Lower lobe of right lung (tissue), 2 donors: Measurements from ENCODE around the gene WDR72. TPM values are rescaled to one million over a fixed set of nuclear protein-coding genes. Genes with fewer than 3 reads are reported as not detected.
"Not testable (repeated sequence)": the region's sequence is repeated elsewhere in the genome, so short reads cannot be mapped to it uniquely, and the experiment has no call there.

ENCODE experiments used
- ATAC-seq, 2 donors: fragments of 200-7000 bp; cut with Tn5 transposase; one replicate each; pipeline ENCODE4 v1.9.1; 2020 to 2022; ENCODE audit warnings: mild to moderate bottlenecking in 2 of 2, moderate library complexity in 2 of 2
- DNase-seq: peaks from one replicate; pipeline ENCODE4 v3.0.0-alpha.2; 2020
- H3K27ac ChIP-seq: fragments of 200-600 bp; one replicate; pipeline ENCODE4 v1.8.0; 2022
- H3K27me3 ChIP-seq: fragments of 200-600 bp; one replicate; pipeline ENCODE4 v1.8.0; 2022; ENCODE audit warnings: low read depth
- H3K36me3 ChIP-seq: fragments of 200-600 bp; one replicate; pipeline ENCODE4 v1.8.0; 2022; ENCODE audit warnings: mild to moderate bottlenecking
- H3K4me1 ChIP-seq: fragments of 200-600 bp; one replicate; pipeline ENCODE4 v1.8.0; 2022
- H3K4me3 ChIP-seq: fragments of 200-600 bp; one replicate; pipeline ENCODE4 v1.8.0; 2022; ENCODE audit warnings: mild to moderate bottlenecking
- H3K9me3 ChIP-seq: fragments of 200-600 bp; one replicate; pipeline ENCODE4 v1.8.0; 2022
- intact Hi-C: fragments of 100-400 bp; cut with DNase I; formaldehyde crosslinking; loops from one replicate; pipeline ENCODE4 v1.11.0; 2022
- total RNA-seq: library from RNA; stranded (reverse); fragmentation: NEBNext Ultra II Directional; extraction: Animal tissue kit (Norgen Biotek cat#: 25700); gene quantifications from one replicate; pipeline ENCODE4 v1.2.1, GENCODE V29; 2021
- TF ChIP-seq, protein P1 (sequence below): fragments of 200-600 bp; IDR thresholded peaks from one replicate; pipeline ENCODE4 v1.8.0; 2022; ENCODE audit warnings: antibody characterized with exemption, mild to moderate bottlenecking
- donor health status: DM: no; HTN: yes; CAD: no; lungs with severe emphysema.

The WDR72 gene
- total RNA-seq, 1 donor from 2014 or later, result 1.5 TPM

DNA sequence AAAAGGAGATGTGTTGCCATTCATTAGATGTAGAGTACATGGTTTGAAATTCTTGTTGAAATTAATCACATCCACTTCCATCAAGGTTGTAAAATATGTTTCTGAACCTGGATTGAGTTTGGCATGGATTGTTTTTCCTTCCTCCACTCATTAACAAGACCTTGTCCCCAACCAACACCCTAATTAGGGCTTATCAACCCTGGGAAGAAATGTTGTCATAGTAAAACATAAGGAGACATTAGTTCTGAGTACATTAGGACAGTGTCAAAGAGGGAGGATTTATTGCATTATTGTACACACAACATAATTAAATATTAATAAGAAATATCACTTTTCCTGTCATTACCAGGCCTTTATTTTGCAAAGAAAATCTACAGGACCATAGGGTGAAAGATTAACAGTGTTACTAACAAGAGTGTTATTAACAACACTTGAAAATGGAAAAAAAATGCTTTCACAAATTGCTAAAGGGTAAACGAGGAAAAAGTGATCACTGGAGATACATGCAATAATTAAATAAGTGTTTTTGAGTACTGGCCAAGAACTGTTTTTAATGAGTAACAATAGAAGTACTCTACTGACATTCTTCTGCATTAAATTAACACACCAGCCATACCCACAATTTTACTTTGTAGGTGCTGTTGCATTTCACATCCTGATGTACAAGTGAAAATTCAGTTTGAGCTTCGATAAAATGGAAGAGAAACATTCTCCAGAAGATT is 30.4 kb upstream of the WDR72 start:
- DNase-seq (no peak), ATAC-seq (no peak)
- H3K36me3 ChIP-seq, result no peaks in the 10 kb centered on the region
- H3K4me3 ChIP-seq, result no peak overlapping the region
- no peaks in the 10 kb centered on the region for H3K9me3 ChIP-seq
- intact Hi-C loops, result no loop called here
- H3K27me3 ChIP-seq, result no peaks in the 10 kb centered on the region
- TF ChIP-seq, protein P1, sequence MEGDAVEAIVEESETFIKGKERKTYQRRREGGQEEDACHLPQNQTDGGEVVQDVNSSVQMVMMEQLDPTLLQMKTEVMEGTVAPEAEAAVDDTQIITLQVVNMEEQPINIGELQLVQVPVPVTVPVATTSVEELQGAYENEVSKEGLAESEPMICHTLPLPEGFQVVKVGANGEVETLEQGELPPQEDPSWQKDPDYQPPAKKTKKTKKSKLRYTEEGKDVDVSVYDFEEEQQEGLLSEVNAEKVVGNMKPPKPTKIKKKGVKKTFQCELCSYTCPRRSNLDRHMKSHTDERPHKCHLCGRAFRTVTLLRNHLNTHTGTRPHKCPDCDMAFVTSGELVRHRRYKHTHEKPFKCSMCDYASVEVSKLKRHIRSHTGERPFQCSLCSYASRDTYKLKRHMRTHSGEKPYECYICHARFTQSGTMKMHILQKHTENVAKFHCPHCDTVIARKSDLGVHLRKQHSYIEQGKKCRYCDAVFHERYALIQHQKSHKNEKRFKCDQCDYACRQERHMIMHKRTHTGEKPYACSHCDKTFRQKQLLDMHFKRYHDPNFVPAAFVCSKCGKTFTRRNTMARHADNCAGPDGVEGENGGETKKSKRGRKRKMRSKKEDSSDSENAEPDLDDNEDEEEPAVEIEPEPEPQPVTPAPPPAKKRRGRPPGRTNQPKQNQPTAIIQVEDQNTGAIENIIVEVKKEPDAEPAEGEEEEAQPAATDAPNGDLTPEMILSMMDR, result no peak
- no peak overlapping the region for H3K27ac ChIP-seq
- H3K4me1 ChIP-seq, result no peaks in the 10 kb centered on the region

DNA sequence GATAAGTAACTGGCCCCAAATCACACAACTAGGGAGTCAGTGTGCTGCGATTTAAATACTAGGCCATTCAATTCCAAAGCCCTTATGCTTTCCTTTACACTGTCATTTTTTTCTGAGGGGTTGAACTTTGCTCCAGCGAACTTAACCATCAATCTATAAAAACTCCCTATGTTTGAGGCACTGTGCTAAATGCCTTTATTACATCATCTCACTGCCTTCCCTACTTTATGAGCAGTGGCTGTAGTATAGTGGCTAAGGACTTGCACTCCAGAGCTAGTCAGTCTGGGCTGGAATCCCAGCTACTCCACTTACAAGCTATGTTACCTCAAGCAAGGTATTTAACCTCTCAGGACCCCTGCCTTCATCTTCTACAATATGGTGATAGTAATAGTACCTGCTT is 26.9 kb upstream of the WDR72 start:
- H3K27ac ChIP-seq, result no peak overlapping the region
- intact Hi-C loops, result no loop called here
- TF ChIP-seq, protein P1, result no peak
- no peak for DNase-seq
- no peaks in the 10 kb centered on the region for H3K27me3 ChIP-seq
- no peaks in the 10 kb centered on the region for H3K4me1 ChIP-seq
- H3K4me3 ChIP-seq, result no peak overlapping the region
- H3K9me3 ChIP-seq, result no peaks in the 10 kb centered on the region
- no peak for ATAC-seq
- no peaks in the 10 kb centered on the region for H3K36me3 ChIP-seq

DNA sequence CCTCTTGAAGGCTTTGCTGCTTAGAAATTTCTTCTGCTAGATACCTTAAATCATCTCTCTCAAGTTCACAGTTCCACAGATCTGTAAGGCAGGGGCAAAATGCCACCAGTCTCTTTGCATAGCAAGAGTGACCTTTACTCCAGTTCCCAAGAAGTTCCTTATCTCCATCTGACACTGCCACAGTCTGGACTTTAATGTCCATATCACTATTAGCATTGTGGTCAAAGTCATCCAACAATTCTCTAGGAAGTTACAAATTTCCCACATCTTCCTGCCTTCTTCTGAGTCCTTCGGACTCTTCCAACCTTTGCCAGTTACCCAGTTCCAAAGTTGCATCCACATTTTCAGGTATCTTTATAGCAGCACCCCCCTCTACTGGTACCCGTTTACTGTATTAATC is 25.8 kb upstream of the WDR72 start:
- ATAC-seq, H3K9me3 ChIP-seq, H3K36me3 ChIP-seq, H3K4me3 ChIP-seq, H3K4me1 ChIP-seq, H3K27ac ChIP-seq, intact Hi-C loops, H3K27me3 ChIP-seq, DNase-seq: not testable (repeated sequence)

DNA sequence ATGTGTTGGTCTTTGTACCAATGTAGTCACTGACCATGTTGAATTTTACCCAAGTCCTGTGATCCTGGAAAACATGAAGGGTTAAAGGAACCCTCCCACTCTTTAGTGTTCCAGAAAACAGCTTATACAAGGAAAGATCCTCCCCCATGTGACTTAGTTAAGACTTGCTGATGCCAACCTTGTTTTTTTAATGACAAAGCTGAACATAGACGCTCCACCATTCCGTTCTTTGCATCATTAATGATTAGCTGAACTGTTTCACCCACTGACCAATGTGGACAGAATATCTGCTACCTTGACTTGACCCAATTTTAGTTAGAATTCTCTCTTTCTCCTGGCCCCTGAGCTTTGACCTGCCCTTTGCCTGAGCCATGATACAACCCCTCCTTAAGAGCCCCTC is 3.5 kb upstream of the WDR72 start:
- no peaks in the 10 kb centered on the region for H3K9me3 ChIP-seq
- TF ChIP-seq, protein P1, result no peak
- DNase-seq, result no peak
- H3K36me3 ChIP-seq, result no peaks in the 10 kb centered on the region
- no peak overlapping the region for H3K27ac ChIP-seq
- ATAC-seq, result no peak
- H3K4me1 ChIP-seq, result no peaks in the 10 kb centered on the region
- peaks cover 12% of the 10 kb centered on the region for H3K27me3 ChIP-seq
- no peak overlapping the region for H3K4me3 ChIP-seq
- intact Hi-C loops, result no loop called here

DNA sequence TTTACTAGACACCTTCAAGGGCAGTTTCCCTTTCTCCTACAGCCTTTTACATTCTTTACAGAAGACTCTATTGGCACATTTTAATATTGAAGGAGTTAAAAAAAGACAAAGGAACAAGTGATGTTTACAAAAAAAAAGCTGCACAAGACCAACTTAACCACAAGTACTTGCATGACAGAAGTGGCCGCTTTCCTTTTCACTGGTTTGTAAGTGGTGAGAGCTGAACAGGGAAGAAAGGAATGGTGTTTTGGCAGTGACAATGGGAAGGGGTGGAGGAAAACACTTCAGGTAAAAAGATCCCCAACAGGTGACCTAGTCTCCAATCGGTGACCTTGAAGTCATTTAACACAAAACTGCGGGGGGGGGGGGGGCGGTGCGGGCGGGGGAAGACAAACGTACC is 1.1 kb downstream of the WDR72 start:
- intact Hi-C loops, result no loop called here
- no peak for ATAC-seq
- TF ChIP-seq, protein P1, result no peak
- no peaks in the 10 kb centered on the region for H3K9me3 ChIP-seq
- no peaks in the 10 kb centered on the region for H3K4me1 ChIP-seq
- H3K27ac ChIP-seq, result no peak overlapping the region
- H3K4me3 ChIP-seq, result no peak overlapping the region
- DNase-seq, result no peak
- H3K27me3 ChIP-seq, result peaks cover 12% of the 10 kb centered on the region
- no peaks in the 10 kb centered on the region for H3K36me3 ChIP-seq

DNA sequence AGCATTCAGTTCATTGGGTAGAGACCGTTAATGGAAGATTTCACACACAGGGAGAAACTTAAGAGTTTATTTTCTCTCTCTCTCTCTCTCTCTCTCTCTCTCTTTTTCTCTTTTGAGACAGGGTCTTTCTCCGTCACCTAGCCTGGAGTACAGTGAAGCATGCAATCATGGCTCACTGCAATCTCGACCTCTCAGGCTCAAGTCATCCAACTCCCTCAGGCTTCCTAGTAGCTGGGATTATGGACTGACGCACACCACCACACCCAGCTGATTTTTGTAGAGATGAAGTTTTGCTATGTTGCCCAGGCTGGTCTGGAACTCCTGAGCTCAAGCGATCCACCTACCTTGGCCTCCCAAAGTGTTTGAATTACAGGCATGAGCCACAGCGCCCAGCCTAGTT is 1.6 kb downstream of the WDR72 start:
- DNase-seq (no peak), ATAC-seq (no peak)
- peaks cover 12% of the 10 kb centered on the region for H3K27me3 ChIP-seq
- H3K36me3 ChIP-seq, result no peaks in the 10 kb centered on the region
- intact Hi-C loops, result no loop called here
- no peaks in the 10 kb centered on the region for H3K4me1 ChIP-seq
- H3K4me3 ChIP-seq, result no peak overlapping the region
- no peaks in the 10 kb centered on the region for H3K9me3 ChIP-seq
- no peak overlapping the region for H3K27ac ChIP-seq
- TF ChIP-seq, protein P1, result no peak
